Hematopoietic multipotent progenitor cell treated with erythropoietin and hydrocortisone succinate and interleukin-3 and kit ligand, for 15 days (in vitro differentiated cells): ENCODE data around the gene ARPC3.
"Not testable (repeated sequence)": the region's sequence is repeated elsewhere in the genome, so short reads cannot be mapped to it uniquely, and the experiment has no call there.

Experiments used
- DNase-seq: peaks from one replicate; pipeline ENCODE4 v3.0.0-alpha.2; 2015; ENCODE audit warnings: low spot score

Gene ARPC3

DNA sequence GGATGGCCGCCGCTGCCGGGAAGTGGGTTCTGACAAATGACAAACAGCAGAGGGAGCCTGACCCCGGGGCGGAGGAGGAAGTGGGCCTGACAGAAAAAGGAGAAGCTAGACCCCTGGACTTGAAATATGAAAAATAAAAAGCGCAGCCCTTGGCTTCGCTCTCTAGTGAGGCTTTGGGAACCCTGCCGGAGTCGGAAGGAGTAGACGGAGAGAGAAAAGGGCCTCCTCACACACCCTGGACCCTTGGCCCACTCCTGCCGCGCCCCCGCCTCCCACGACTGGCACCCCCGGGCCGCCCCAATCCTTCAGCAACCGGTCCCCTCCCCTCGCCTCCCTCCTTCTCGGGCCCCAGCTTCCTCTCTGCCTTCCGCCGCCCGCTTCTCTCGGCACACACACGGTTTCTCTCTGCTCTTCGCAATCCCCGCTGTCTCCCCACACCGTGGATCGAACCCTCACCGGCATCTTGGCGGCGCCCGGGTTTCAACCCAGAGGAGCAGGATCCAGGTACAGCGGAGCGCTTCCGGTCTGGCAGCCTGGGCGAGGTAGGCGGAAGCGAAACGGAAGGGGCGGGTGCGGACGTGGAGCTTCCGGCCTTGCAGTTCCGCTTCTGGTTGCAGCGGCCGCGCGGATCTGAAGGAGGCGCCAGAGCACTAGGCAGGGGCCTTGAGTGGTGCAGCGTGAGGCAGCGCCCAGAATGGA lies at the start of gene ARPC3:
Gene ARPC3, minus strand, starts transcription at position 539 of the 699 bp plus-strand sequence. Its CDS starts 77 bp downstream, at position 462.
- DNase-seq: peak; percentile 95

- no peak for DNase-seq
Measured at GRCh38 chr12:110498984-110499706, 49.0 kb upstream of the ARPC3 start.

GRCh38 chr12:110475426-110475825 lies 25.3 kb upstream of the ARPC3 start:
- no peak for DNase-seq

- peak; percentile 98 for DNase-seq
Measured at GRCh38 chr12:110468214-110469048, 18.3 kb upstream of the ARPC3 start, which contains the start of the genes FAM216A and GPN3. Gene FAM216A (plus strand): TSS chr12:110468845. CDS start chr12:110468876, 31 bp downstream. Gene GPN3 (minus strand): TSS chr12:110468257. CDS start chr12:110468203, 54 bp downstream.

- DNase-seq: no peak
Measured at GRCh38 chr12:110467847-110468213, 17.7 kb upstream of the ARPC3 start.

- no peak for DNase-seq
Measured at GRCh38 chr12:110466791-110467190, 16.7 kb upstream of the ARPC3 start.

- not testable (repeated sequence) for DNase-seq
Measured at GRCh38 chr12:110465765-110466164, 15.6 kb upstream of the ARPC3 start.

DNA sequence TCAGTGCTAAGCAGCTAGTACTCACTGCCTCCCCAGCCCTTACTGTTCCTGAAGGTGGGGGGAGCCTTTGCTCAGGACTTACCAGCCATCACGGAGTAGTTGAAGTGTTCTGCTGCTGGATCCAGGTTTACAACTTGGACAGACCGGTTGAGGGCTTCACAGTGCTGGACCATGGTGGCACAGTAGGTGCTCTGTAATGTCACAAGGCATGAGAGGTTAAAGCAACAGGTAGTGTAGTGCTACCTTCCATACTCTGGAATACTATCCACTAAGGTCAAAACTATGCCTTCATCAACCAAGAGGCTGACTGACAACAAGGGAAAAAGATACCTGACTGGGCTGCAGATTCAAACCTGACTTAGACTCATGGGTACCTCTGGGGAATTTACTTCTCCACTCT lies 14.9 kb upstream of the ARPC3 start:
- DNase-seq: no peak

GRCh38 chr12:110461189-110461588 lies 11.1 kb upstream of the ARPC3 start:
- DNase-seq: not testable (repeated sequence)

DNA sequence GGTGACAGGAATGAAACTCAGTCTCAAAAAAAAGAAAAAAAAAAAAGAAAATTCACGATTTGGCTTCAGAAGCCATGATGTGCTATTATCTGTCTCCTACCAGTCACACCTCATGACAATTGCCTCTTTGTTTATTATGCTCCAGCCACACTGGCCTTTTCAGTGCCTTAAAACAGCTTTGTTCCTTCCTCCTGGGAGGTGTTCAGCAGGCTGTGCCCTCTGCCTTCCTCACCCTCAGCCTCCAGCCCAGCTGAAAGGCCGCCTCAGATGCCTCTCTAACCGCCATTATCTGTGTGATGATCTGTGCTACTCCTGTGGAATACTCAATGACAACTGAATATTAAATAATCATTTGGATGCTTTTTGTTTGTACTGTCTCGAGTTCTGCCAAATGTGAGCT lies 8.6 kb upstream of the ARPC3 start:
- DNase-seq: no peak

GRCh38 chr12:110453569-110454296 lies 3.6 kb upstream of the ARPC3 start:
- no peak for DNase-seq

DNA sequence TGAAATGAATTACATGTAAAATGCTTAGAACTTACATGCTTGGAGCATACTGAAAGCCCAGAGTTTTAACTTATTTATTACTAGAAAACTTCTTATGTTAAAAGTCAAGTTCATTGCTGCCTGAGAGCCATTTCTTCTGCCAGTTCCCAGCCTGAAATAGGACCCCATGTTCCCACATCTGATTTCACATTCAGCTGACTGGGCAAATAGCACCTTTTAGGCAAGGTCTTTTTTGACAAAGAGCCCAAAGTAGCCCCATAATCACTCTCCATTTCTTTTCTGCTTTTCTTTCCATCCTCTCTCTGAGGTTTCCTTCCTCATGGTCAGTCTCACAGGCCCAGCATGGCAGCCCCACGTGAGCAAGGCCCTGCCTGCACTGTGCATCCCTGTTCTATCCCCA lies 1.1 kb upstream of the ARPC3 start:
- no peak for DNase-seq

DNA sequence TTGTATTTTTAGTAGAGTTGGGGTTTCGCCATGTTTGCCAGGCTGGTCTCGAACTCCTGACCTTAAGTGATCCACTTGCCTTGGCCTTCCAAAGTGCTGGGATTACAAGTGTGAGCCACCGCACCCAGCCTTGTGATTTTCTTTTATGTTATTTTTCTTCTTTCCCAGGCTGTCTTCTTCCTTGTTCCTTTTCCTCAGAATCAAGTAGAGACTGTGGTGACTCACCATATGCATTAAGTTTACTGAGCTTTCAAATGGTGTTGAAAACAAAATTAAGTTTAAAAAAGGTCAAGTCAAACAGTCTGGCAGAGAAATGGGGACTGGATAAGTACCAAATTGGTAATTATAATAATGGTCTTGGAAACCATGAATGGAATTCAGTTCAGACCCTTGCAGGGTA lies 5.7 kb downstream of the ARPC3 start:
- DNase-seq: no peak

GRCh38 chr12:110436231-110436630 lies 13.9 kb downstream of the ARPC3 start:
- no peak for DNase-seq

DNA sequence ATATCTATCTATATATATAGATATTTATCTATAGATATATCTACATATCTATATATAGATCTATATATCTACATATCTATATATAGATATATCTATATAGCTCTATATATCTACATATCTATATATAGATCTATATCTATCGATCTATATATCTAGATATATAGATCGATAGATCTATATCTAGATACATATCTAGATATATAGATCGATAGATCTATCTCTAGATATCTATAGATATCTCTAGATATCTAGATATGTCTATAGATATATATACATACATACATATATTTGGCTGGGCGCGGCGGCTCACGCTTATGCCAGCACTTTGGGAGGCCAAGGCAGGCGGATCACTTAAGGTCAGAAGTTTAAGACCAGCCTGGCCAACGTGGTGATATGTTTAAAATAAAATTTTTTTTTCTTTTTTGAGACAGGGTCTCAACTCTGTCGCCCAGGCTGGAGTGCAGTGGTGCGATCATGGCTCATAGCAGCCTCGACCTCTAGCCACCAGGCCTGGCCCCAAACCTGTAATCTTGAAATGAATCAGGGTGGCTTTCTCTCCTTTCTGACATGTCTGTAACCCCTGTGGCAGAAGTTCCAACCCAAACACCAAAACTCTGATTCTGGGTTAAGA lies 18.1 kb downstream of the ARPC3 start:
- DNase-seq: no peak

- DNase-seq: not testable (repeated sequence)
Measured at GRCh38 chr12:110429676-110430075, 20.5 kb downstream of the ARPC3 start.

DNA sequence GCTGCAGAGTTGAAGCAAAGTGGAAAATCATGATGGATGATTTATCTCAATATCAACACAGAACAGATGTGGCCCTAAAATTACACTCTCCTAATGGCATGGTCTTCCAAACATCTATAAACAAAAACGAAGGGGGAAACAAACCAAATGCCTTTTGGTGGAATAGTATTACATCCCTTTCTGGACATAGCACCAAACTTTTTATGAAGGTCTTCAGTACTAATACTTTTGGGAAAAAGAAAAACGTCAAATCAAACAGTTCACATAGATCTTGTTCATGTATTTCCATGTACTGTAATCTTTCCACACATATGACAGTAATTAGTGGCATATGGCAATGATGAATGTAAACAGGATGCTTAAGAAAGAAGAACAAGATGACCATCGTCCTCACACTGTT lies 23.7 kb downstream of the ARPC3 start:
- DNase-seq: no peak

- DNase-seq: no peak
Measured at GRCh38 chr12:110424237-110424636, 25.9 kb downstream of the ARPC3 start.

DNA sequence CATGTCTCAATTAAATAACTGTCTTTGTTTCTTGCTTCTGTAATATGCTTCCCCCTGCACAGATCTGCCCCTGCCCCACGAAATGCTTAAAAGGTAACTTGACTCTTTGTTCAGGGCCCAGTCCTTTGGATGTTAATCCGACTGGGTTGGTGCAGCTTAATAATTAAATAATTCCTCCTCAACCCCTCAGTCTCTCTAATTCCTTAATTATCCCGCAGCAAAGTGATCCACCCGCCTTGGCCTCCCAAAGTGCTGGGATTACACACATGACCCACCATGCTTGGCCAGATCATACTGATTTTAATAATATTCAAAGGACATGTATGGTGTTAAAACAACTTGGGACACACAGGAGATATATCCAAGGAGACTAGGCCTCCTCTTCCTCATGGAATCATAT lies 28.4 kb downstream of the ARPC3 start:
- no peak for DNase-seq

- no peak for DNase-seq
Measured at GRCh38 chr12:110421159-110421661, 28.9 kb downstream of the ARPC3 start.

DNA sequence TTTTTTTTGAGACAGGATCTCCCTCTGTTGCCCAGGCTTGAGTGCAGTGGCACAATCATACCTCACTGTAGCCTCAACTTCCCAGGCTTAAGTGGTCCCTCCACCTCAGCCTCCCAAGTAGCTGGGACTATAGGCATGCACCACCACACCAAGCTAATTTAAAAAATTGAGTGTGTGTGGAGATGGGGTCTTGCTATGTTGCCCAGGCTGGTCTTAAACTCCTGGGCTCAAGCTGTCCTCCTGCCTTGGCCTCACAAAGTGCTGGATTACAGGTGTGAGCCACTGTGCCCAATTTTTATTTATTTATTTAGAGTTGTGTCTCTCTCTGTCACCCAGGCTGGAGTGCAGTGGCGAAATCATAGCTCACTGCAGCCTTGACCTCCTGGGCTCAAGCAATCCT lies 29.5 kb downstream of the ARPC3 start:
- not testable (repeated sequence) for DNase-seq
